ENCODE results near the gene CPM.
A peak's percentile ranks its signal among the peaks of the same experiment; 100 is the strongest.

Gene CPM

GRCh38 chr12:68932961-68933893 is at the start of gene CPM:
CPM (minus strand) TSS chr12:68933171; CDS start chr12:68932837, 334 bp downstream.
- peak; percentile 58 for DNase-seq

GRCh38 chr12:68981516-68981915 is 48.5 kb upstream of the CPM start:
- DNase-seq, result no peak

- DNase-seq, result no peak
Observed at GRCh38 chr12:68980476-68981212, 47.7 kb upstream of the CPM start.

- no peak for DNase-seq
Observed at GRCh38 chr12:68978678-68979077, 45.7 kb upstream of the CPM start.

GRCh38 chr12:68977909-68978610 is 45.1 kb upstream of the CPM start:
- DNase-seq, result no peak

GRCh38 chr12:68977335-68977734 is 44.4 kb upstream of the CPM start:
- DNase-seq, result no peak

GRCh38 chr12:68976395-68976841 is 43.4 kb upstream of the CPM start:
- no peak for DNase-seq

- DNase-seq, result no peak
Observed at GRCh38 chr12:68975811-68976210, 42.8 kb upstream of the CPM start.

GRCh38 chr12:68972595-68972994 is 39.6 kb upstream of the CPM start:
- no peak for DNase-seq

GRCh38 chr12:68971404-68971803 is 38.4 kb upstream of the CPM start:
- no peak for DNase-seq

GRCh38 chr12:68970951-68971350 is 38.0 kb upstream of the CPM start:
- DNase-seq, result no peak

- no peak for DNase-seq
Observed at GRCh38 chr12:68970306-68970705, 37.3 kb upstream of the CPM start.

GRCh38 chr12:68967046-68967445 is 34.1 kb upstream of the CPM start:
- no peak for DNase-seq

- no peak for DNase-seq
Observed at GRCh38 chr12:68963856-68964745, 31.1 kb upstream of the CPM start.

GRCh38 chr12:68962877-68963855 is 30.2 kb upstream of the CPM start:
- DNase-seq, result no peak

GRCh38 chr12:68959891-68960464 is 27.0 kb upstream of the CPM start:
- DNase-seq, result no peak

GRCh38 chr12:68959143-68959858 is 26.3 kb upstream of the CPM start:
- no peak for DNase-seq

GRCh38 chr12:68958322-68958721 is 25.4 kb upstream of the CPM start:
- no peak for DNase-seq

- no peak for DNase-seq
Observed at GRCh38 chr12:68957273-68957672, 24.3 kb upstream of the CPM start.

- DNase-seq, result no peak
Observed at GRCh38 chr12:68956466-68956865, 23.5 kb upstream of the CPM start.
